SU-DHL-6 (cell line): ENCODE measurements around the gene COMMD3.
A peak's percentile ranks its signal among the peaks of the same experiment; 100 is the strongest.

Experiments
- H2AFZ ChIP-seq: fragments of 200-600 bp; sonication (generic); 2 replicates; pipeline ENCODE4 v1.6.1; 2014; ENCODE audit warnings: low read depth, mild to moderate bottlenecking, moderate library complexity, mixed read lengths, antibody characterized with exemption, low read length; ENCODE audit not compliant: severe bottlenecking
- H3F3A ChIP-seq: fragments of 200-600 bp; shearing (Covaris generic); 2 replicates; pipeline ENCODE4 v1.6.0; 2016; ENCODE audit warnings: antibody characterized with exemption, mild to moderate bottlenecking; ENCODE audit not compliant: insufficient read depth
- H3K27ac ChIP-seq: fragments of 200-600 bp; sonication (generic); 2 replicates; pipeline ENCODE4 v1.5.1; 2016; ENCODE audit warnings: low read depth, mild to moderate bottlenecking, low read length, moderate library complexity, mixed read lengths
- H3K27me3 ChIP-seq: fragments of 200-600 bp; sonication (generic), shearing (Covaris generic); 2 replicates; pipeline ENCODE4 v1.6.0; 2014; ENCODE audit warnings: mild to moderate bottlenecking, low read length
- H3K36me3 ChIP-seq: fragments of 200-600 bp; sonication (generic); 2 replicates; pipeline ENCODE4 v1.6.1; 2014; ENCODE audit warnings: mild to moderate bottlenecking, low read length, mixed read lengths
- H3K4me2 ChIP-seq: fragments of 300-600, 200-600 bp; shearing (Covaris generic), sonication (generic); 2 replicates; pipeline ENCODE4 v1.6.0; 2014; ENCODE audit warnings: low read length, low read depth, mild to moderate bottlenecking; ENCODE audit not compliant: poor library complexity, severe bottlenecking
- H3K4me3 ChIP-seq: fragments of 200-600 bp; sonication (generic); 2 replicates; pipeline ENCODE4 v1.5.1; 2014; ENCODE audit warnings: antibody characterized with exemption, low read length, mild to moderate bottlenecking, mixed read lengths; ENCODE audit not compliant: insufficient read depth, poor library complexity, severe bottlenecking
- H3K79me2 ChIP-seq: fragments of 200-600 bp; sonication (generic); 2 replicates; pipeline ENCODE4 v1.6.1; 2014; ENCODE audit warnings: mild to moderate bottlenecking, low read length, moderate library complexity; ENCODE audit not compliant: insufficient read depth
- H3K9ac ChIP-seq: fragments of 200-600 bp; sonication (generic); 2 replicates; pipeline ENCODE4 v1.7.0; 2014; ENCODE audit warnings: mild to moderate bottlenecking, low read length
- H3K9me2 ChIP-seq: fragments of 200-600 bp; sonication (generic); replicated peaks from 2 replicates; pipeline ENCODE4 v1.6.1; 2014; ENCODE audit warnings: low read length; ENCODE audit not compliant: insufficient read depth
- H3K9me3 ChIP-seq: fragments of 200-600 bp; sonication (generic); 2 replicates; pipeline ENCODE4 v1.6.1; 2014; ENCODE audit warnings: low read length, mixed read lengths; ENCODE audit not compliant: insufficient read depth
- H4K20me1 ChIP-seq: fragments of 200-600 bp; sonication (generic); 2 replicates; pipeline ENCODE4 v1.6.1; 2014; ENCODE audit warnings: low read depth, mild to moderate bottlenecking, antibody characterized with exemption, low read length, moderate library complexity, mixed read lengths
- CTCF ChIP-seq: fragments of 200-600 bp; sonication (generic); IDR thresholded peaks from one replicate; pipeline ENCODE4 v1.5.1; 2017; ENCODE audit warnings: antibody characterized with exemption, mild to moderate bottlenecking, low read length, moderate library complexity; ENCODE audit not compliant: insufficient read depth, poor library complexity, severe bottlenecking
- EZH2phosphoT487 ChIP-seq: fragments of 200-600 bp; sonication (generic), shearing (Covaris generic); conservative IDR thresholded peaks from 2 replicates; pipeline ENCODE4 v1.6.1; 2018; ENCODE audit warnings: mild to moderate bottlenecking, antibody characterized with exemption, low read length, moderate library complexity, mixed read lengths

COMMD3 gene

GRCh38 chr10:22322641-22323160 is 6.5 kb downstream of the COMMD3 start:
- peak overlapping the region; percentile 60 for H2AFZ ChIP-seq
- peaks cover 27% of the 10 kb centered on the region; the same call in 1 of the 2 replicates for H3K36me3 ChIP-seq
- no peak for TF ChIP-seq EZH2phosphoT487
- TF ChIP-seq CTCF = no peak
- 0 out of 2 replicates have a peak, but pooled peaks cover 4% of the 10 kb centered on the region for H3K79me2 ChIP-seq
- peak overlapping the region; percentile 68 for H3K9ac ChIP-seq
- H3K4me2 ChIP-seq = peak overlapping the region; percentile 78
- peak overlapping the region; percentile 85 for H3K4me3 ChIP-seq
- H3K27ac ChIP-seq = no peak overlapping the region
- peaks cover 16% of the 10 kb centered on the region for H4K20me1 ChIP-seq
- H3K27me3 ChIP-seq = no peaks in the 10 kb centered on the region
- no peaks in the 10 kb centered on the region for H3K9me2 ChIP-seq
- no peaks in the 10 kb centered on the region for H3K9me3 ChIP-seq
- H3F3A ChIP-seq = peaks cover 32% of the 10 kb centered on the region

- H2AFZ ChIP-seq = no peak overlapping the region
- peaks cover 22% of the 10 kb centered on the region; the same call in 1 of the 2 replicates for H3K36me3 ChIP-seq
- no peak overlapping the region for H3K27ac ChIP-seq
- peak overlapping the region; percentile 78 for H3K4me2 ChIP-seq
- H3K9me3 ChIP-seq = no peaks in the 10 kb centered on the region
- H3K9ac ChIP-seq = no peak overlapping the region
- no peak overlapping the region for H3K4me3 ChIP-seq
- H3F3A ChIP-seq = peaks cover 27% of the 10 kb centered on the region
- H3K9me2 ChIP-seq = no peaks in the 10 kb centered on the region
- H3K79me2 ChIP-seq = 0 out of 2 replicates have a peak, but pooled peaks cover 4% of the 10 kb centered on the region
- H4K20me1 ChIP-seq = peaks cover 16% of the 10 kb centered on the region; the same call in 1 of the 2 replicates
- TF ChIP-seq CTCF = no peak
- no peak for TF ChIP-seq EZH2phosphoT487
- H3K27me3 ChIP-seq = no peaks in the 10 kb centered on the region
Measured at GRCh38 chr10:22323538-22324305, 7.5 kb downstream of the COMMD3 start.

- Histone ChIP-seq H3K79me2 (0 out of 2 replicates have a peak, but pooled peaks cover 4% of the 10 kb centered on the region), H3K27me3 (no peaks in the 10 kb centered on the region), H3K4me3 (peak overlapping the region; percentile 70), H3K9me3 (no peaks in the 10 kb centered on the region), H2AFZ (no peak overlapping the region), H3K4me2 (peak overlapping the region; percentile 73), H3K36me3 (peaks cover 19% of the 10 kb centered on the region; the same call in 1 of the 2 replicates), H4K20me1 (peaks cover 16% of the 10 kb centered on the region; the same call in 1 of the 2 replicates), H3K9ac (peak overlapping the region; percentile 39; the same call in 1 of the 2 replicates), H3F3A (peaks cover 20% of the 10 kb centered on the region), H3K27ac (no peak overlapping the region), H3K9me2 (no peaks in the 10 kb centered on the region)
- no peak for TF ChIP-seq CTCF
- no peak for TF ChIP-seq EZH2phosphoT487
Measured at GRCh38 chr10:22324413-22324812, 8.2 kb downstream of the COMMD3 start.
